Right lung (tissue), 10 donors: Measurements from ENCODE around the gene SERTM2. TPM values are rescaled to one million over a fixed set of nuclear protein-coding genes. Genes with fewer than 3 reads are reported as not detected.
"Not testable (repeated sequence)": the region's sequence is repeated elsewhere in the genome, so short reads cannot be mapped to it uniquely, and the experiment has no call there.

Experiments used
- DNase-seq, 2 donors: peaks; one replicate each; pipeline ENCODE4 v3.0.0-alpha.2; 2013
- long read RNA-seq, 8 donors: transcript quantifications; one replicate each; lab custom pipeline, GENCODE V29; 2026
- polyA plus RNA-seq, 5 donors: library from polyadenylated mRNA; unstranded; fragments of 120-200 nt; gene quantifications; one replicate each; pipeline versions ENCODE4 v1.2.1 to v1.2.3, GENCODE V29; 2013; ENCODE audit warnings: inconsistent platforms in 1 of 5, low replicate concordance in 1 of 5; ENCODE audit not compliant: insufficient read length in 5 of 5, insufficient read depth in 1 of 5

SERTM2 gene
- under 1 TPM in 2 of 5 donors, not detected in 3; 0.04 to 0.05 TPM for polyA plus RNA-seq
- long read RNA-seq, donor 1 = 0 reads
- long read RNA-seq, donor 2 = 0 reads
- long read RNA-seq, donor 3 = 0 reads
- long read RNA-seq, donor 4 = 0 reads
- long read RNA-seq, donor 5 = 0 reads
- long read RNA-seq, donor 6 = 0 reads
- long read RNA-seq, donor 7 = 0 reads
- long read RNA-seq, donor 8 = 0 reads

GRCh38 chrX:111511477-111511876 is at the start of gene SERTM2:
Gene SERTM2, plus strand, starts transcription at chrX:111511645. Its CDS starts 7,213 bp downstream, at chrX:111518858.
- no peak for DNase-seq

- no peak for DNase-seq
Measured at GRCh38 chrX:111465669-111466068, 45.8 kb upstream of the SERTM2 start.

GRCh38 chrX:111467896-111468295 is 43.5 kb upstream of the SERTM2 start:
- peak in 1 of 2 donors; percentile 9 for DNase-seq

GRCh38 chrX:111470681-111471403 is 40.6 kb upstream of the SERTM2 start:
- no peak for DNase-seq

- no peak for DNase-seq
Measured at GRCh38 chrX:111481896-111482295, 29.5 kb upstream of the SERTM2 start.

GRCh38 chrX:111483135-111483534 is 28.3 kb upstream of the SERTM2 start:
- DNase-seq = no peak

- DNase-seq = no peak
Measured at GRCh38 chrX:111483881-111484280, 27.6 kb upstream of the SERTM2 start.

GRCh38 chrX:111490688-111491087 is 20.8 kb upstream of the SERTM2 start:
- DNase-seq = no peak

GRCh38 chrX:111492085-111492484 is 19.4 kb upstream of the SERTM2 start:
- DNase-seq = no peak

- no peak for DNase-seq
Measured at GRCh38 chrX:111498538-111499103, 12.8 kb upstream of the SERTM2 start.

GRCh38 chrX:111503485-111503993 is 7.9 kb upstream of the SERTM2 start:
- no peak for DNase-seq

GRCh38 chrX:111504941-111505340 is 6.5 kb upstream of the SERTM2 start:
- DNase-seq = no peak

- DNase-seq = no peak
Measured at GRCh38 chrX:111505783-111506182, 5.7 kb upstream of the SERTM2 start.

GRCh38 chrX:111506826-111507225 is 4.6 kb upstream of the SERTM2 start:
- no peak for DNase-seq

- DNase-seq = no peak
Measured at GRCh38 chrX:111507933-111508332, 3.5 kb upstream of the SERTM2 start.

GRCh38 chrX:111515298-111515697 is 3.9 kb downstream of the SERTM2 start:
- no peak for DNase-seq

- no peak for DNase-seq
Measured at GRCh38 chrX:111518667-111519066, 7.2 kb downstream of the SERTM2 start.

- peak; percentile 15 to 32 for DNase-seq
Measured at GRCh38 chrX:111519215-111519614, 7.8 kb downstream of the SERTM2 start.

GRCh38 chrX:111520506-111520905 is 9.1 kb downstream of the SERTM2 start:
- no peak for DNase-seq

GRCh38 chrX:111521169-111521568 is 9.7 kb downstream of the SERTM2 start:
- no peak for DNase-seq

GRCh38 chrX:111543212-111543741 is 31.8 kb downstream of the SERTM2 start:
- no peak for DNase-seq

- DNase-seq = not testable (repeated sequence)
Measured at GRCh38 chrX:111549235-111549634, 37.8 kb downstream of the SERTM2 start.
